ENCODE results near the gene PSENEN. TPM values are rescaled to one million over a fixed set of nuclear protein-coding genes. Genes with fewer than 3 reads are reported as not detected.

Gene PSENEN
- total and polyA plus RNA-seq, 7 donors: 34.7 to 116 (median 41.0) TPM

GRCh38 chr19:35729021-35729420 lies 16.4 kb upstream of the PSENEN start:
- peaks cover 19 to 99% of the 10 kb centered on the region in 2 donors for H3K36me3 ChIP-seq (ENCODE audit: insufficient read depth in 1 of 2, low read depth in 1 of 2)
- H3K27me3 ChIP-seq (ENCODE audit: insufficient read depth in 3 of 3, low read length in 2 of 3): no peaks in the 10 kb centered on the region
- no peak overlapping the region for H3K4me3 ChIP-seq
- no peaks in the 10 kb centered on the region for H3K9me3 ChIP-seq
- ATAC-seq: no peak
- no peaks in the 10 kb centered on the region for H3K4me1 ChIP-seq
- TF ChIP-seq, protein P1, sequence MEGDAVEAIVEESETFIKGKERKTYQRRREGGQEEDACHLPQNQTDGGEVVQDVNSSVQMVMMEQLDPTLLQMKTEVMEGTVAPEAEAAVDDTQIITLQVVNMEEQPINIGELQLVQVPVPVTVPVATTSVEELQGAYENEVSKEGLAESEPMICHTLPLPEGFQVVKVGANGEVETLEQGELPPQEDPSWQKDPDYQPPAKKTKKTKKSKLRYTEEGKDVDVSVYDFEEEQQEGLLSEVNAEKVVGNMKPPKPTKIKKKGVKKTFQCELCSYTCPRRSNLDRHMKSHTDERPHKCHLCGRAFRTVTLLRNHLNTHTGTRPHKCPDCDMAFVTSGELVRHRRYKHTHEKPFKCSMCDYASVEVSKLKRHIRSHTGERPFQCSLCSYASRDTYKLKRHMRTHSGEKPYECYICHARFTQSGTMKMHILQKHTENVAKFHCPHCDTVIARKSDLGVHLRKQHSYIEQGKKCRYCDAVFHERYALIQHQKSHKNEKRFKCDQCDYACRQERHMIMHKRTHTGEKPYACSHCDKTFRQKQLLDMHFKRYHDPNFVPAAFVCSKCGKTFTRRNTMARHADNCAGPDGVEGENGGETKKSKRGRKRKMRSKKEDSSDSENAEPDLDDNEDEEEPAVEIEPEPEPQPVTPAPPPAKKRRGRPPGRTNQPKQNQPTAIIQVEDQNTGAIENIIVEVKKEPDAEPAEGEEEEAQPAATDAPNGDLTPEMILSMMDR (IDR thresholded peaks at IDR 0.05): no peak
- intact Hi-C loops (cut with DNase I): no loop called here
- no peak overlapping the region for H3K27ac ChIP-seq
- 85 to 88% (median 87%) methylated on average over 18 of the region's 18 CpGs for WGBS, 3 donors
- DNase-seq: peak in 1 of 2 donors; percentile 40

DNA sequence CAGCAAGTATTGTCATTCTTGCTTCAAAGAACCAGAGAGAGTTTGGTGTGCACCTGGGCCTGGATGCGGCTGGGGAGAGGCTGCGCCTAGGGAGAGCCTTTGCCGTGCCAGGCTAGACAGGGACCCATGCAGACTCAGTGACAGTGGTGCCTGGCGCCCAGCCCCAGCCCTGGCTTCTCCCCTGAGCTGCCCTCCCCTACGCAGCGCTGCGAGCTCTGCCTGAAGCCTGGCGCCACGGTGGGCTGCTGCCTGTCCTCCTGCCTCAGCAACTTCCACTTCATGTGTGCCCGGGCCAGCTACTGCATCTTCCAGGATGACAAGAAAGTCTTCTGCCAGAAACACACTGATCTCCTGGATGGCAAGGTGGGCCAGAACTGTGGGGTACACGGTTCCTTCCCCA lies 15.7 kb upstream of the PSENEN start:
- H3K4me1 ChIP-seq: no peaks in the 10 kb centered on the region
- peaks cover 16 to 99% of the 10 kb centered on the region in 2 donors for H3K36me3 ChIP-seq (ENCODE audit: insufficient read depth in 1 of 2, low read depth in 1 of 2)
- TF ChIP-seq, protein P1 (IDR thresholded peaks at IDR 0.05): no peak
- WGBS, 3 donors: 91 to 95% (median 92%) methylated on average over 11 of the region's 11 CpGs
- DNase-seq: peak in 1 of 2 donors; percentile 47
- H3K9me3 ChIP-seq: no peaks in the 10 kb centered on the region
- no peak overlapping the region for H3K27ac ChIP-seq
- intact Hi-C loops (cut with DNase I): no loop called here
- H3K27me3 ChIP-seq (ENCODE audit: insufficient read depth in 3 of 3, low read length in 2 of 3): no peaks in the 10 kb centered on the region
- no peak overlapping the region for H3K4me3 ChIP-seq
- ATAC-seq: no peak

GRCh38 chr19:35730326-35730725 lies 15.1 kb upstream of the PSENEN start:
- H3K4me1 ChIP-seq: no peaks in the 10 kb centered on the region
- DNase-seq (peak in 1 of 2 donors; percentile 50), ATAC-seq (no peak)
- 92 to 95% (median 94%) methylated on average over 18 of the region's 18 CpGs for WGBS, 3 donors
- H3K27me3 ChIP-seq (ENCODE audit: insufficient read depth in 3 of 3, low read length in 2 of 3): no peaks in the 10 kb centered on the region
- no peak overlapping the region for H3K27ac ChIP-seq
- TF ChIP-seq, protein P1 (IDR thresholded peaks at IDR 0.05): no peak
- H3K4me3 ChIP-seq: no peak overlapping the region
- H3K36me3 ChIP-seq (ENCODE audit: insufficient read depth in 1 of 2, low read depth in 1 of 2): peaks cover 16 to 99% of the 10 kb centered on the region in 2 donors
- H3K9me3 ChIP-seq: no peaks in the 10 kb centered on the region
- intact Hi-C loops (cut with DNase I): no loop called here

DNA sequence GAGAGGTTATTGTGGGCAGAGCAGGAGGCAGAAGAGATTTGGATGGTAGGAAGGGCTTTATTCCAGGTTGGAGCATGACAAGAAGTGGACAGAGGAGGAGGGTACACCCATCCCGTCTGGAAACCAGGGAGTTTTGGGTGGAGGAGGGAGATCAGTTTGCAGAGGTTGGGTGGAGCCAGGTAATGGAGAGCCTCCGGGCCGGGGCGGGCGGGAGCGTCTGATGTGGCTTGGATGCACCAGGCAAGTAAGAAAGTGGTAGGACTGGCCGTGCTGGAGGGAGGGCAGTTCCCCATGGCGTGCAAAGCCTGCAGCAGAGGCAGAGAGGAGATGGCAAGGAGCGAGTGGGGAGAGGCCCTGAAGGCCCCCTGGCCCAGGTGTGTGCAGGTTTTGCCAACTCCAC lies 14.1 kb upstream of the PSENEN start:
- TF ChIP-seq, protein P1 (IDR thresholded peaks at IDR 0.05): no peak
- Histone ChIP-seq H3K36me3 (ENCODE audit: insufficient read depth in 1 of 2, low read depth in 1 of 2) (peaks cover 8 to 99% of the 10 kb centered on the region in 2 donors), H3K27ac (no peak overlapping the region), H3K4me3 (no peak overlapping the region), H3K4me1 (no peaks in the 10 kb centered on the region), H3K9me3 (no peaks in the 10 kb centered on the region), H3K27me3 (ENCODE audit: insufficient read depth in 3 of 3, low read length in 2 of 3) (no peaks in the 10 kb centered on the region)
- ATAC-seq (no peak), DNase-seq (peak in 1 of 2 donors; percentile 30)
- intact Hi-C loops (cut with DNase I): no loop called here
- 83 to 90% (median 89%) methylated on average over 9 of the region's 9 CpGs for WGBS, 3 donors

DNA sequence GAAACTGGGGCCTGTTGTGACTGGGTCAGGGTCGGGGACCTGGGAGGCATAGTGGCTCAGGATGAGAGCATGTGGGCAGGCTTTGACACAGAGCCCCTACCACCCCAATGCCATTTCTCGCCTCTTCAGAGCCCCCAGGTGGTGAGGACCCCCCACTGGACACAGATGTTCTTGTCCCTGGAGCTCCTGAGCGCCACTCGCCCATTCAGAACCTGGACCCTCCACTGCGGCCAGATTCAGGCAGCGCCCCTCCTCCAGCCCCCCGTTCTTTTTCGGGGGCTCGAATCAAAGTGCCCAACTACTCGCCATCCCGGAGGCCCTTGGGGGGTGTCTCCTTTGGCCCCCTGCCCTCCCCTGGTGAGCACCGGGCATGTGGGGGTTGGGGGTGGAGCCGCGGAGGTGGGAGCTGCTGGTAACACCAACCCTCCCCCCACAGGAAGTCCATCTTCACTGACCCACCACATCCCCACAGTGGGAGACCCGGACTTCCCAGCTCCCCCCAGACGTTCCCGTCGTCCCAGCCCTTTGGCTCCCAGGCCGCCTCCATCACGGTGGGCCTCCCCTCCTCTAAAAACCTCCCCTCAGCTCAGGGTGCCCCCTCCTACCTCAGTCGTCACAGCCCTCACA lies 13.6 kb upstream of the PSENEN start:
- H3K9me3 ChIP-seq: no peaks in the 10 kb centered on the region
- no peaks in the 10 kb centered on the region for H3K4me1 ChIP-seq
- H3K27ac ChIP-seq: no peak overlapping the region
- no peaks in the 10 kb centered on the region for H3K27me3 ChIP-seq (ENCODE audit: insufficient read depth in 3 of 3, low read length in 2 of 3)
- DNase-seq (no peak), ATAC-seq (no peak)
- no peak overlapping the region for H3K4me3 ChIP-seq
- intact Hi-C loops (cut with DNase I): no loop called here
- TF ChIP-seq, protein P1 (IDR thresholded peaks at IDR 0.05): no peak
- WGBS, 3 donors: 81 to 85% (median 85%) methylated on average over 19 to 21 of the region's 21 CpGs
- peaks cover 8 to 99% of the 10 kb centered on the region in 2 donors for H3K36me3 ChIP-seq (ENCODE audit: insufficient read depth in 1 of 2, low read depth in 1 of 2)

Measured in psoas muscle (tissue), 8 donors.